ENCODE data around the gene EDNRB. TPM values are rescaled to one million over a fixed set of nuclear protein-coding genes. Genes with fewer than 3 reads are reported as not detected.
A peak's percentile ranks its signal among the peaks of the same experiment; 100 is the strongest.
"Not testable (repeated sequence)": the region's sequence is repeated elsewhere in the genome, so short reads cannot be mapped to it uniquely, and the experiment has no call there.

EDNRB gene
- total RNA-seq: 110 TPM
- polyA plus RNA-seq: 28.2 TPM

DNA sequence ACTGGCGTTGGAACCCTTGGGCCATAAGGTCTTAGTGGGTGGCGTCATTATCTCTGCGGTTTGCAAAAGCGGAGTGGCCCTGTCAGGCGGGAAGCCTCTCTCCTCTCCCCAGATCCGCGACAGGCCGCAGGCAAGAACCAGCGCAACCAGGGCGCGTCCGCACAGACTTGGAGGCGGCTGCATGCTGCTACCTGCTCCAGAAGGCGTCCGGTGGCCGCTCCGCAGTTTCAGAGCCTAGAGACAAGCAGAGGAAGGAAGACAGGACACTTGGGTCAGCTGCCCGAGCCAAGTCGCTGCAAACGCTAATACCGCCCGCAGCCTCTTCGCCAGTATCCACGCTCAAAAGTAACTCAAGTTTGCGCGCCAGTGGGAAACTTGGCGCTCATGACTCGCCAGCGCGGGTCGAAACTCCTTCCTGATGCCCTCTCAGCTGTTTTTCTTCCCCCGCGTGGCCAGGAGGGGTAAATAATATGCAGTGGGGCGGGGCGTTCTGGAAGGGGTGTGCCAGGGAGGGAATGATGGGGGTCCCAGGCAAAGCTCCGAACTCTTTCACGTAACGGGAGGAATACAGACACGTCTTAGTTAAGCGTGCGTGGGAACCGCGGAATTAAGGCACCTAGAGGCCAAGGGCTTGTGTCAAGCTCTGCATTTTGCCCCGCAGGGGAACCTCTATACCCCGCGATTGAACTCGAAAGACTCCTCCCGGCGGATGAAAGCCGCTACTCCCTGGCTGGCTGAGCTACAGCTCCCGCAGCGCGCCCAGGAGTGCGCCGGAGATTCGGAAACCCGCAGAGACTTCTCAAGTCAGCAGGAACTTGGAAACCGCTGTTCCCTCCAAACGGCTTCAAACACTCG, at the start of gene EDNRB:
Gene EDNRB, minus strand, starts transcription at position 441 of the 855 bp plus-strand sequence. Its CDS starts 258 bp downstream, at position 183.
- H3K27ac ChIP-seq (ENCODE audit: low read depth): peak within 1 kb of the TSS; percentile 25

DNA sequence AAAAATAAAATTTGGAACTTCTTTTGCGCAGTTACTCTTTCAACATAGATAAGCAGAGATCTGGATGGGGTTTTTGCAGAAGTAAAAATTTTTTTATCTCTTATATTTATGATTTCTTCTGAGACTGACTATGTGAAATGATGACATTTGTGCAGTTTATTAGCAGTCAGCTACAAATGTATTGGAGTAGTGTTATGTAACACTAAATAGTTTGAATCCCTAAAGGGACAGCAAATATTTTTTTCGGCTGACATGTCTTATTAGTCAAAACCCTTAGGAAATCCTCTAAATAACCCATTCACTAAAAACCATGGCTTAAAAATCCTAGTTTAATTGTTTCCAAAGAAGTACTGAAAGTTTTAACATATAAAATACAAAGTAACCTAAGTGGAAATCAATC, 48.0 kb upstream of the EDNRB start:
- no peak for DNase-seq (ENCODE audit: extremely low spot score)
- H3K4me1 ChIP-seq (ENCODE audit: insufficient read depth): no peaks in the 10 kb centered on the region
- 49% methylated on average over 2 of the region's 2 CpGs for WGBS
- H3K36me3 ChIP-seq (ENCODE audit: insufficient read depth): no peaks in the 10 kb centered on the region
- no peak overlapping the region for H3K4me3 ChIP-seq (ENCODE audit: low read depth, low read length)
- no peak overlapping the region for H3K27ac ChIP-seq (ENCODE audit: low read depth)

More for the DNA sequence above, at the start of gene EDNRB:
- DNase-seq (ENCODE audit: extremely low spot score): no peak
- WGBS: under 1% methylated on average over 60 of the region's 60 CpGs
- Histone ChIP-seq H3K36me3 (ENCODE audit: insufficient read depth) (no peaks in the 10 kb centered on the region), H3K4me1 (ENCODE audit: insufficient read depth) (no peaks in the 10 kb centered on the region), H3K4me3 (ENCODE audit: low read depth, low read length) (peak within 1 kb of the TSS; percentile 58)

GRCh38 chr13:77952737-77953136, 34.1 kb upstream of the EDNRB start:
- H3K36me3 ChIP-seq (ENCODE audit: insufficient read depth): no peaks in the 10 kb centered on the region
- no peak for DNase-seq (ENCODE audit: extremely low spot score)
- no peak overlapping the region for H3K4me3 ChIP-seq (ENCODE audit: low read depth, low read length)
- no peak overlapping the region for H3K27ac ChIP-seq (ENCODE audit: low read depth)
- H3K4me1 ChIP-seq (ENCODE audit: insufficient read depth): no peaks in the 10 kb centered on the region
- WGBS: 73% methylated on average over 1 of the region's 1 CpG

GRCh38 chr13:77952276-77952675, 33.6 kb upstream of the EDNRB start:
- H3K27ac ChIP-seq (ENCODE audit: low read depth): no peak overlapping the region
- no peaks in the 10 kb centered on the region for H3K4me1 ChIP-seq (ENCODE audit: insufficient read depth)
- no peak for DNase-seq (ENCODE audit: extremely low spot score)
- no peaks in the 10 kb centered on the region for H3K36me3 ChIP-seq (ENCODE audit: insufficient read depth)
- H3K4me3 ChIP-seq (ENCODE audit: low read depth, low read length): no peak overlapping the region

- DNase-seq (ENCODE audit: extremely low spot score): no peak
- H3K36me3 ChIP-seq (ENCODE audit: insufficient read depth): no peaks in the 10 kb centered on the region
- 39% methylated on average over 1 of the region's 1 CpG for WGBS
- no peaks in the 10 kb centered on the region for H3K4me1 ChIP-seq (ENCODE audit: insufficient read depth)
- H3K4me3 ChIP-seq (ENCODE audit: low read depth, low read length): no peak overlapping the region
- no peak overlapping the region for H3K27ac ChIP-seq (ENCODE audit: low read depth)
Measured at GRCh38 chr13:77946522-77946921, 27.9 kb upstream of the EDNRB start.

GRCh38 chr13:77935063-77935462, 16.4 kb upstream of the EDNRB start:
- H3K27ac ChIP-seq (ENCODE audit: low read depth); H3K4me3 ChIP-seq (ENCODE audit: low read depth, low read length); DNase-seq (ENCODE audit: extremely low spot score); H3K36me3 ChIP-seq (ENCODE audit: insufficient read depth); H3K4me1 ChIP-seq (ENCODE audit: insufficient read depth): not testable (repeated sequence)
- WGBS: 76% methylated on average over 7 of the region's 7 CpGs

DNA sequence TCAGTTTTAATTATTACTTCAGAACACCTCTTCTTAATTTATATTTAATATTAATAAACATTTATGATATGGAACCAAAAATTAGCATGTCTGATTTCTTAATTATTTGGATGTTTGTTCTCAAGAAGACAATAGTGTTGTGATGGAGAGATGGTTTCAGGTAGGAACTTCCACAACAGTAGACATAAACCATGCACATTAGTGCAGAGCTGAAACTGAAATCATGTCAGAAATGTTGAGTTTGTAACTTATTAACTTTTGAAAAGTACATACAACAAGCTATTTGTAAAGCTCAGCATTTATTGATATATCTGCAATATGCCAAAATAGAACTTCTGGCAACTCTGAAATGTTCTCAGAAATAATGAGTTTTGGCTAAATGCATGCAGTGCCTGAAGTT, 11.8 kb upstream of the EDNRB start:
- Histone ChIP-seq H3K4me1 (ENCODE audit: insufficient read depth) (no peaks in the 10 kb centered on the region), H3K36me3 (ENCODE audit: insufficient read depth) (no peaks in the 10 kb centered on the region), H3K27ac (ENCODE audit: low read depth) (no peak overlapping the region), H3K4me3 (ENCODE audit: low read depth, low read length) (no peak overlapping the region)
- no peak for DNase-seq (ENCODE audit: extremely low spot score)

GRCh38 chr13:77928909-77929308, 10.3 kb upstream of the EDNRB start:
- no peak for DNase-seq (ENCODE audit: extremely low spot score)
- 29% methylated on average over 2 of the region's 2 CpGs for WGBS
- Histone ChIP-seq H3K4me1 (ENCODE audit: insufficient read depth) (no peaks in the 10 kb centered on the region), H3K36me3 (ENCODE audit: insufficient read depth) (no peaks in the 10 kb centered on the region), H3K4me3 (ENCODE audit: low read depth, low read length) (no peak overlapping the region), H3K27ac (ENCODE audit: low read depth) (no peak overlapping the region)

- no peak for DNase-seq (ENCODE audit: extremely low spot score)
- H3K27ac ChIP-seq (ENCODE audit: low read depth): no peak overlapping the region
- no peaks in the 10 kb centered on the region for H3K4me1 ChIP-seq (ENCODE audit: insufficient read depth)
- 96% methylated on average over 14 of the region's 14 CpGs for WGBS
- H3K36me3 ChIP-seq (ENCODE audit: insufficient read depth): no peaks in the 10 kb centered on the region
- no peak overlapping the region for H3K4me3 ChIP-seq (ENCODE audit: low read depth, low read length)
Measured at GRCh38 chr13:77925616-77926015, 7.0 kb upstream of the EDNRB start.

DNA sequence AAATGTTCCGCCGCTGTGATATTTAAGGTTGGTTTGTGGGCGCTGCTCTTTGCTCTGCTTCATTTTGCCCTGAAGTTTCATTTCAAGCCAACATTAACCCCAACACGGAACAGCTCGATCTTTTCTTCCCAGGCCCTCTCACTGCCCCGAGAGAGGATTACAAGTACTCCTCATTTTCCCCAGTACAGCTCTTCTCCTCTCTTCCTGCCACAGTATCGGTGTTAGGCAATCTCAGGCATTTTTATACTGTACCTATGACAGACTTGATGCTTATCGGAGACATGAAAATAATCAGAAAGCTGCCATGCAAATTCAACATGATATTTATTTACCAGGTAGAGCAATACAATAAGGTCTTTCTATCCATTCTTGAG, 1.3 kb upstream of the EDNRB start:
- no peak for DNase-seq (ENCODE audit: extremely low spot score)
- Histone ChIP-seq H3K36me3 (ENCODE audit: insufficient read depth) (no peaks in the 10 kb centered on the region), H3K27ac (ENCODE audit: low read depth) (no peak overlapping the region), H3K4me1 (ENCODE audit: insufficient read depth) (no peaks in the 10 kb centered on the region), H3K4me3 (ENCODE audit: low read depth, low read length) (peak overlapping the region; percentile 58)
- 32% methylated on average over 8 of the region's 8 CpGs for WGBS

- Histone ChIP-seq H3K36me3 (ENCODE audit: insufficient read depth) (no peaks in the 10 kb centered on the region), H3K4me1 (ENCODE audit: insufficient read depth) (no peaks in the 10 kb centered on the region), H3K4me3 (ENCODE audit: low read depth, low read length) (peak overlapping the region; percentile 58), H3K27ac (ENCODE audit: low read depth) (peak overlapping the region; percentile 25)
- no peak for DNase-seq (ENCODE audit: extremely low spot score)
- WGBS: 1% methylated on average over 29 of the region's 29 CpGs
Measured at GRCh38 chr13:77919246-77919920, 752 bp upstream of the EDNRB start.

- H3K36me3 ChIP-seq (ENCODE audit: insufficient read depth): no peaks in the 10 kb centered on the region
- H3K4me1 ChIP-seq (ENCODE audit: insufficient read depth): no peaks in the 10 kb centered on the region
- no peak for DNase-seq (ENCODE audit: extremely low spot score)
- H3K4me3 ChIP-seq (ENCODE audit: low read depth, low read length): peak overlapping the region; percentile 58
- H3K27ac ChIP-seq (ENCODE audit: low read depth): no peak overlapping the region
- 47% methylated on average over 4 of the region's 4 CpGs for WGBS
Measured at GRCh38 chr13:77916488-77916887, 2.1 kb downstream of the EDNRB start.

GRCh38 chr13:77915686-77916085, 2.9 kb downstream of the EDNRB start:
- Histone ChIP-seq H3K4me1 (ENCODE audit: insufficient read depth) (no peaks in the 10 kb centered on the region), H3K27ac (ENCODE audit: low read depth) (no peak overlapping the region), H3K4me3 (ENCODE audit: low read depth, low read length) (peak overlapping the region; percentile 58), H3K36me3 (ENCODE audit: insufficient read depth) (no peaks in the 10 kb centered on the region)
- 89% methylated on average over 1 of the region's 1 CpG for whole genome bisulfite sequencing
- no peak for DNase-seq (ENCODE audit: extremely low spot score)

GRCh38 chr13:77913003-77913402, 5.6 kb downstream of the EDNRB start:
- Histone ChIP-seq H3K4me1 (ENCODE audit: insufficient read depth) (no peaks in the 10 kb centered on the region), H3K36me3 (ENCODE audit: insufficient read depth) (no peaks in the 10 kb centered on the region), H3K4me3 (ENCODE audit: low read depth, low read length) (no peak overlapping the region), H3K27ac (ENCODE audit: low read depth) (no peak overlapping the region)
- 71% methylated on average over 3 of the region's 3 CpGs for WGBS
- no peak for DNase-seq (ENCODE audit: extremely low spot score)
